Hepatic stellate cell (primary cell): ENCODE data around the gene CCDC127.
"Not testable (repeated sequence)": the region's sequence is repeated elsewhere in the genome, so short reads cannot be mapped to it uniquely, and the experiment has no call there.

Experiments
- DNase-seq: peaks from one replicate; pipeline ENCODE4 v3.0.0; 2011; ENCODE audit warnings: low spot score

Gene CCDC127

GRCh38 chr5:217494-218456 is at the start of gene CCDC127, which contains the start of gene SDHA:
CCDC127 (minus strand) TSS chr5:218153; CDS start chr5:216849, 1,304 bp downstream.
SDHA (plus strand) TSS chr5:218320; CDS start chr5:218356, 36 bp downstream.
- peak; percentile 100 for DNase-seq

- DNase-seq: no peak
Measured at GRCh38 chr5:267716-268115, 49.8 kb upstream of the CCDC127 start.

GRCh38 chr5:266311-267026 is 48.5 kb upstream of the CCDC127 start:
- peak; percentile 46 for DNase-seq

GRCh38 chr5:264338-264737 is 46.4 kb upstream of the CCDC127 start:
- DNase-seq: no peak

- peak; percentile 63 for DNase-seq
Measured at GRCh38 chr5:263275-263974, 45.5 kb upstream of the CCDC127 start.

- DNase-seq: no peak
Measured at GRCh38 chr5:257148-257547, 39.2 kb upstream of the CCDC127 start.

- DNase-seq: not testable (repeated sequence)
Measured at GRCh38 chr5:256347-256746, 38.4 kb upstream of the CCDC127 start.

- not testable (repeated sequence) for DNase-seq
Measured at GRCh38 chr5:255116-255515, 37.2 kb upstream of the CCDC127 start.

GRCh38 chr5:254322-254721 is 36.4 kb upstream of the CCDC127 start:
- DNase-seq: not testable (repeated sequence)

- no peak for DNase-seq
Measured at GRCh38 chr5:252546-252945, 34.6 kb upstream of the CCDC127 start.

- DNase-seq: not testable (repeated sequence)
Measured at GRCh38 chr5:251975-252374, 34.0 kb upstream of the CCDC127 start.

GRCh38 chr5:251538-251937 is 33.6 kb upstream of the CCDC127 start:
- not testable (repeated sequence) for DNase-seq

GRCh38 chr5:251016-251415 is 33.1 kb upstream of the CCDC127 start:
- DNase-seq: not testable (repeated sequence)

- not testable (repeated sequence) for DNase-seq
Measured at GRCh38 chr5:250396-250795, 32.4 kb upstream of the CCDC127 start.

- DNase-seq: not testable (repeated sequence)
Measured at GRCh38 chr5:245717-246116, 27.8 kb upstream of the CCDC127 start.

GRCh38 chr5:243683-244367 is 25.9 kb upstream of the CCDC127 start:
- not testable (repeated sequence) for DNase-seq

GRCh38 chr5:241045-241669 is 23.2 kb upstream of the CCDC127 start:
- not testable (repeated sequence) for DNase-seq

GRCh38 chr5:240550-240949 is 22.6 kb upstream of the CCDC127 start:
- not testable (repeated sequence) for DNase-seq

GRCh38 chr5:237931-238330 is 20.0 kb upstream of the CCDC127 start:
- DNase-seq: not testable (repeated sequence)

- not testable (repeated sequence) for DNase-seq
Measured at GRCh38 chr5:235527-235926, 17.6 kb upstream of the CCDC127 start.

GRCh38 chr5:234450-234849 is 16.5 kb upstream of the CCDC127 start:
- no peak for DNase-seq
